Spinal cord (tissue), 10 donors: ENCODE results near the gene CHKB. TPM values are rescaled to one million over a fixed set of nuclear protein-coding genes. Genes with fewer than 3 reads are reported as not detected.

ENCODE experiments used
- DNase-seq, 6 donors: peaks; one replicate each; pipeline versions ENCODE4 v3.0.0 to v3.0.0-alpha.2; 2013 to 2015; ENCODE audit warnings: low spot score in 6 of 6, low read depth in 4 of 6
- H3K27ac ChIP-seq: one replicate; pipeline ENCODE4 v1.5.1; 2013; ENCODE audit warnings: low read depth, low read length, control low read depth
- H3K27me3 ChIP-seq: one replicate; pipeline ENCODE4 v1.6.1; 2013; ENCODE audit warnings: low read length; ENCODE audit not compliant: control insufficient read depth, insufficient read depth
- H3K36me3 ChIP-seq: one replicate; pipeline ENCODE4 v1.6.1; 2013; ENCODE audit warnings: low read length; ENCODE audit not compliant: control insufficient read depth, insufficient read depth
- H3K4me1 ChIP-seq: one replicate; pipeline ENCODE4 v1.6.1; 2013; ENCODE audit warnings: low read length; ENCODE audit not compliant: control insufficient read depth, insufficient read depth
- H3K4me3 ChIP-seq: one replicate; pipeline ENCODE4 v1.5.1; 2013; ENCODE audit warnings: low read depth, low read length, control low read depth
- H3K9me3 ChIP-seq: one replicate; pipeline ENCODE4 v1.6.1; 2013; ENCODE audit warnings: low read length; ENCODE audit not compliant: control insufficient read depth, insufficient read depth
- WGBS: methylation state at CpG from one replicate; pipeline ENCODE4 v1.1.5; 2013; ENCODE audit warnings: missing lambda C conversion rate; ENCODE audit not compliant: insufficient coverage; 5-methylcytosine and 5-hydroxymethylcytosine counted together
- polyA plus RNA-seq, 2 donors: library from polyadenylated mRNA; unstranded; fragments of 120-200 nt; gene quantifications; one replicate each; pipeline ENCODE4 v1.2.1, GENCODE V29; 2013; ENCODE audit not compliant: insufficient read length in 2 of 2
- total RNA-seq, 2 donors: library from RNA; depleted of rRNA in 1 of 2; stranded (reverse); fragments of 120-200 nt in 1 of 2; fragments of >200 nt in 1 of 2; gene quantifications; one replicate each; pipeline versions ENCODE4 v1.2.3 to v1.2.4, GENCODE V29; 2013 to 2014
- donor health status: healthy.

The CHKB gene
- total and polyA plus RNA-seq, 4 donors = 28.8 to 89.6 (median 84.9) TPM

DNA sequence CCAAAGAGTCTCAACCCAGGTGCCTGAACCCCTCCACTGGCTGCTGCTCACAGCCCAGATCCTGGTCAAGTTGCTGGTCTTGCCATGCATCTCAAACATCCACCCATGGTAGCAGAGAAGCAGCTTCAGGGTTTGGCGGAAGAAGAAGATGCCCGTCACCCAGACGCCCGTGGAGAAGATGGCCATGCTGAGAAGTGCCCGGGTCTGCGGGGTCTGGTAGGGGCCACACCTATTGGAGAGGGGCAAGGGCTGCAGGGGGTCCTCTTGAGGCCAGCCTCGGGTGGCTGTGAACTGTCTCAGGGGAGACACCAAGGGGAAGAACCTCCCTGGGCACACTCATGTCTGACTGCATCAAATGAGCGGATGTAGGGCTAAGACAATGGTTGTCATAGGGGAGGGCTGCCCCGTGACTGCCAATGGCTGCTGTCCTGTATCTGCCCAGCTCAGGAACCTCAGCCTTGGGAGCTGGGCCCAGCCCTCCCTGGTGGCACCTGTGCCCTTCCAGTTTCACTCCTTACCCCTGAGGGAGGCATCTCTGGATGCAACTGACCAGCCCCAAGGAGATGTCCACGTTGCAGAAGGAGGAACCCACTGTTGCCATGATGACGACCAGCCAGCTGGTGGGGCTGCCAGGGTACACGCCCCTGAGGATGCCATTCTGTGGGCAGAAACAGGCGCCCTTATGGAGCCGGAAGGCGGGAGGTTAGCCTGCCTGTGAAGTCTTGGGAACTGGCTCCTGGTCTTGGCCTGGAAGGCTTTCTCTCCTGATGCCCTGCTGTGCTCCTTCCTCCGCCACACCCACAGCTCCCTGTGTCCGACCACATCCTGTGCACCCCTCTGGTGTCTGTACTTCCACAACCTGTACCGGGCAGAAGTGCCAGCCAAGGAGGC, 5.6 kb downstream of the CHKB start:
- H3K27me3 ChIP-seq = no peaks in the 10 kb centered on the region
- no peak for DNase-seq
- no peak overlapping the region for H3K4me3 ChIP-seq
- 69% methylated on average over 16 of the region's 18 CpGs for WGBS
- H3K27ac ChIP-seq = no peak overlapping the region
- peaks cover 44% of the 10 kb centered on the region for H3K4me1 ChIP-seq
- no peaks in the 10 kb centered on the region for H3K9me3 ChIP-seq
- H3K36me3 ChIP-seq = peaks cover 81% of the 10 kb centered on the region

GRCh38 chr22:50576070-50576469, 6.6 kb downstream of the CHKB start:
- Histone ChIP-seq H3K4me1 (peaks cover 34% of the 10 kb centered on the region), H3K27me3 (no peaks in the 10 kb centered on the region), H3K36me3 (peaks cover 83% of the 10 kb centered on the region), H3K4me3 (no peak overlapping the region), H3K9me3 (no peaks in the 10 kb centered on the region), H3K27ac (no peak overlapping the region)
- 24% methylated on average over 3 of the region's 5 CpGs for WGBS
- DNase-seq = peak in 2 of 6 donors; percentile 35 to 38

GRCh38 chr22:50575426-50575941, 7.2 kb downstream of the CHKB start:
- DNase-seq = no peak
- Histone ChIP-seq H3K4me1 (peaks cover 32% of the 10 kb centered on the region), H3K36me3 (peaks cover 84% of the 10 kb centered on the region), H3K4me3 (no peak overlapping the region), H3K27ac (no peak overlapping the region), H3K27me3 (no peaks in the 10 kb centered on the region), H3K9me3 (no peaks in the 10 kb centered on the region)
- 86% methylated on average over 7 of the region's 8 CpGs for whole genome bisulfite sequencing

DNA sequence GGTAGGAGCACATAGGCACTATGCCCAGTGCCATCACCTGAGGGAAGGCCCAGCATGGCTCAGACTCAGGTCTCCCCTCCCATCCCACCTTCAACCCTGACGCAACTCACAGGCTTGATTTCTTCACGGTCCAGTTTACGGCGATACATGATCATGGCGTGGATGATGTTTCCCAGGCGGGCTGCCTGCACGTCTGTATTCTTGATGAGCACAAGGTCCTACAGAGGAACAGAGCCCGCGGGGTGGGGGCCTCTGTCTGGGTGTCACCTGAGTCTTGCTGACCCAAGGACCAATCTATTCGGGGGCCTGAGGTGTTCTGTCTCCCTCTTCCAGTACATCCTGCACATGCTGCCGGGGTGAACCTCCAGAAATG, 8.3 kb downstream of the CHKB start:
- no peak overlapping the region for H3K4me3 ChIP-seq
- H3K27ac ChIP-seq = no peak overlapping the region
- no peak for DNase-seq
- 90% methylated on average over 10 of the region's 11 CpGs for WGBS
- H3K9me3 ChIP-seq = no peaks in the 10 kb centered on the region
- H3K27me3 ChIP-seq = no peaks in the 10 kb centered on the region
- H3K4me1 ChIP-seq = peaks cover 30% of the 10 kb centered on the region
- H3K36me3 ChIP-seq = peaks cover 85% of the 10 kb centered on the region

DNA sequence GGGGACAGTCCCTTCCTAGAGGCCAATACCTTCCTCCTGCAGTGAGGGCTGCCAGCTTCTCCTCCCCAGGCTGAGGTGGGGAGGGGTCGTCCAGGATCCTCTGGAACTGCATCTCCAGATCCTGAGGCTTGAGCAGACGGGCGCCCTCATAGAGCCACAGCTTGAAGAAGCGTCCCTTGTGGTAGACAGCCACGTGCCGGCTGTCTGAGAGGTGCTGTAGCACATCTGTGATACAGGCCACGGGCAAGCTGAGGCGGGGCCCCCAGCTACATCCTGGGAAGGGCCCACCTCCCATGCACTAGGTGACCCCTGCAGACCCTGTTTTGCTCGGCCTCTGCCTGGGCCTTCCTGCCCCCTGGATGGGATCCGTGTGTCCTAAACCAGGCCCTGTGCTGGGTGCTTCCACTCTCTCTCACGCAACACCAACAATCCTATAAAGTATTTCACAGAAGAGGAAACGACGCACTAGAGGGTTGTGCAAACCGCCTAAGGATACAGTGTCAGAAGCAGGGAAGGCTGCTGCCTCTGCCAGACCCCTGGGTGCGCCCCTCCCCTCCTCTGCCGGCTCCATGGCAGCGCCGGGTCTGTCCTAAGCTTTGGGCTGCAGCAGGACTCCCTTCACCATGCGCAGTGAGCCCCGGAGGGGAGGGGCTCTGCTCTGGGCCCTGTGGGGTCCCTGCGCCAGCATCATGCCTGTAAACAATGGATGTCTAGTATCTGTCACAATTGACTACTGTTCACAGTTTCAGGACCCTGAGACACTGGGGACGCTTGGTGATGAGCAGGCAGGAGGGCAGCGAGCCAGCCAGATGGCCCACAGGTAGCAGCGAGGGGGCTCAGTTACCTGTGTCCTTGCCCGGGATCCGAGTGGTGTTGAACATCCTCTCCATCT, 8.9 kb downstream of the CHKB start:
- DNase-seq = no peak
- H3K27me3 ChIP-seq = no peaks in the 10 kb centered on the region
- H3K9me3 ChIP-seq = no peaks in the 10 kb centered on the region
- no peak overlapping the region for H3K4me3 ChIP-seq
- no peak overlapping the region for H3K27ac ChIP-seq
- WGBS = 81% methylated on average over 26 of the region's 26 CpGs
- H3K4me1 ChIP-seq = peaks cover 23% of the 10 kb centered on the region
- peaks cover 85% of the 10 kb centered on the region for H3K36me3 ChIP-seq

DNA sequence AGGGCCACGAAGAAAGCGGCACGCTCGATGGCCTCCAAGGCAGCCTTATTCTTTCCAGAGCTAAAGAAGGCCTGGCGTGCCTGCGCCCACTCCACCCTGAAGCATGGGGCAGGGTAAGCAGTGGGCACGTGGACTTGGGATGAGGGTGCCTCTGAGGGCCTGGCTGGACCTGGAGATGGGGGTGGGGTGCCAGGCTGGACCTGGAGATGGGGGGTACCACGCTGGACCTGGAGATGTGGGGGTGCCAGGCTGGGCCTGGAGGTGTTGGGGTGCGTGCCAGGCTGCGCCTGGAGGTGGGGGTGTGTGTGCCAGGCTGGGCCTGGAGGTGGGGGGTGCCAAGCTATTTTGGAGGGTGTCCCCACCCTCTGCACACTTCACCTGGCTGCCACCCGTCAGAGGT, 9.7 kb downstream of the CHKB start:
- Histone ChIP-seq H3K27ac (no peak overlapping the region), H3K4me1 (peaks cover 16% of the 10 kb centered on the region), H3K9me3 (no peaks in the 10 kb centered on the region), H3K27me3 (no peaks in the 10 kb centered on the region), H3K4me3 (no peak overlapping the region), H3K36me3 (peaks cover 85% of the 10 kb centered on the region)
- 91% methylated on average over 11 of the region's 11 CpGs for WGBS
- no peak for DNase-seq

GRCh38 chr22:50571264-50572175, 11.1 kb downstream of the CHKB start:
- Histone ChIP-seq H3K9me3 (no peaks in the 10 kb centered on the region), H3K4me3 (no peak overlapping the region), H3K27me3 (no peaks in the 10 kb centered on the region), H3K4me1 (peaks cover 14% of the 10 kb centered on the region), H3K27ac (no peak overlapping the region), H3K36me3 (peaks cover 79% of the 10 kb centered on the region)
- no peak for DNase-seq
- 87% methylated on average over 26 of the region's 26 CpGs for WGBS

DNA sequence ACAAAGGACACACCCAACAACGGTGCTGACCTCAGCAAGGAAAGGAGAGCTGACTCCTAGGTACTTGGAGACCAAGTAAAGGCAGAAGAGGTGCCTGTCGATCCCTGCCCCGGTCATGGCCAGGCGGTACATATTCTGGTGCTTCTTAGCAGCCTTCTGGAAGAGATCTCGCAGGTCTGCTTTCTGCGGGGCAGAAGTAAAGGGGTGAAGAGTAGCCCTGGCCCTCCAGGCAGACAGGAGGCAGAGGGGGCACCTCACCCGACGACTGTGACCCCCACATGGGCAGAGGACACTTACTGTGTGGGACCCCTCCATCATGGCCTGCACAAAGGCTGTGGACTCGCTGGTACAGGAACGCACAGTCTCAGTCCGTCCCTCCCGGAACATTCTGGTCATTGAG, 11.8 kb downstream of the CHKB start:
- peaks cover 14% of the 10 kb centered on the region for H3K4me1 ChIP-seq
- no peak for DNase-seq
- WGBS = 95% methylated on average over 12 of the region's 12 CpGs
- no peak overlapping the region for H3K4me3 ChIP-seq
- no peaks in the 10 kb centered on the region for H3K27me3 ChIP-seq
- no peak overlapping the region for H3K27ac ChIP-seq
- H3K36me3 ChIP-seq = peaks cover 73% of the 10 kb centered on the region
- no peaks in the 10 kb centered on the region for H3K9me3 ChIP-seq
